ENCODE measurements around the gene FILIP1L.
"Not testable (repeated sequence)": the region's sequence is repeated elsewhere in the genome, so short reads cannot be mapped to it uniquely, and the experiment has no call there.

The FILIP1L gene

GRCh38 chr3:100097919-100098783 lies 16.1 kb downstream of the FILIP1L start:
- DNase-seq, result no peak

GRCh38 chr3:100096866-100097265 lies 17.4 kb downstream of the FILIP1L start:
- no peak for DNase-seq

- not testable (repeated sequence) for DNase-seq
Observed at GRCh38 chr3:100096286-100096685, 18.0 kb downstream of the FILIP1L start.

GRCh38 chr3:100093831-100094230 lies 20.5 kb downstream of the FILIP1L start:
- no peak for DNase-seq

GRCh38 chr3:100090669-100091005 lies 23.7 kb downstream of the FILIP1L start:
- DNase-seq, result no peak

- DNase-seq, result no peak
Observed at GRCh38 chr3:100089812-100090668, 24.3 kb downstream of the FILIP1L start.

GRCh38 chr3:100088735-100089368 lies 25.4 kb downstream of the FILIP1L start:
- DNase-seq, result no peak

GRCh38 chr3:100087198-100087597 lies 27.1 kb downstream of the FILIP1L start:
- DNase-seq, result no peak

GRCh38 chr3:100086401-100086800 lies 27.9 kb downstream of the FILIP1L start:
- DNase-seq, result no peak

GRCh38 chr3:100084100-100084806 lies 30.0 kb downstream of the FILIP1L start:
- no peak for DNase-seq

GRCh38 chr3:100083209-100083608 lies 31.1 kb downstream of the FILIP1L start:
- DNase-seq, result no peak

GRCh38 chr3:100082714-100083113 lies 31.6 kb downstream of the FILIP1L start:
- DNase-seq, result no peak

GRCh38 chr3:100081986-100082692 lies 32.2 kb downstream of the FILIP1L start:
- no peak for DNase-seq

- no peak for DNase-seq
Observed at GRCh38 chr3:100081311-100081710, 33.0 kb downstream of the FILIP1L start.

GRCh38 chr3:100080573-100080972 lies 33.7 kb downstream of the FILIP1L start:
- DNase-seq, result no peak

- no peak for DNase-seq
Observed at GRCh38 chr3:100079328-100079727, 35.0 kb downstream of the FILIP1L start.

GRCh38 chr3:100076731-100077529 lies 37.4 kb downstream of the FILIP1L start:
- DNase-seq, result no peak

GRCh38 chr3:100075851-100076730 lies 38.2 kb downstream of the FILIP1L start:
- DNase-seq, result no peak

- no peak for DNase-seq
Observed at GRCh38 chr3:100075196-100075595, 39.1 kb downstream of the FILIP1L start.

- DNase-seq, result no peak
Observed at GRCh38 chr3:100073714-100074307, 40.5 kb downstream of the FILIP1L start.
